B cell (primary cell): ENCODE results near the gene UBASH3B. TPM values are rescaled to one million over a fixed set of nuclear protein-coding genes. Genes with fewer than 3 reads are reported as not detected.

Experiments used
- ATAC-seq: fragments of 200-7000 bp; cut with Tn5 transposase; one replicate; pipeline ENCODE4 v1.10.0; 2021; ENCODE audit warnings: low read depth, mild to moderate bottlenecking, moderate number of reproducible peaks, moderate library complexity
- CTCF ChIA-PET: fragments of 350-600 bp; sonication (Branson Sonifier 250); formaldehyde crosslinking; loops from one replicate; lab custom pipeline; 2021; ENCODE audit warnings: antibody characterized with exemption, inconsistent platforms; lab: Charles Lee
- POLR2A ChIA-PET: fragments of 350-600 bp; sonication (Branson Sonifier 250); formaldehyde crosslinking; loops from one replicate; lab custom pipeline; 2021; ENCODE audit warnings: antibody characterized with exemption; lab: Charles Lee
- DNase-seq: peaks from one replicate; pipeline ENCODE4 v3.0.0; 2013
- H2AFZ ChIP-seq: 2 replicates; pipeline ENCODE4 v1.6.1; 2012; ENCODE audit warnings: mild to moderate bottlenecking, low read depth, low read length; ENCODE audit not compliant: insufficient read depth, poor library complexity, severe bottlenecking
- H3K27ac ChIP-seq, 2 donors: 1 replicate in 1 of 2; 2 replicates in 1 of 2; pipeline ENCODE4 v1.5.1; 2012 to 2013; ENCODE audit warnings: low read length in 2 of 2, mild to moderate bottlenecking in 2 of 2, moderate library complexity in 1 of 2
- H3K27me3 ChIP-seq, 4 experiments: fragments of 200-600 bp in 1 of 4; sonication (generic) in 1 of 4; replicated peaks in 1 of 4; 1 replicate in 2 of 4; 2 replicates in 2 of 4; pipeline versions ENCODE4 v1.6.1 to v1.7.0; 2013 to 2016; ENCODE audit warnings: low read length in 3 of 4, mild to moderate bottlenecking in 2 of 4, mixed read lengths in 1 of 4, moderate library complexity in 1 of 4; ENCODE audit not compliant: insufficient read depth in 4 of 4, control insufficient read depth in 3 of 4; ENCODE audit errors: control extremely low read depth in 1 of 4
- H3K36me3 ChIP-seq, 2 experiments: replicated peaks in 1 of 2; 1 replicate in 1 of 2; 2 replicates in 1 of 2; pipeline versions ENCODE4 v1.6.1 to v1.7.1; 2013; ENCODE audit warnings: low read length in 1 of 2; ENCODE audit not compliant: insufficient read depth in 2 of 2, control insufficient read depth in 1 of 2; ENCODE audit errors: control extremely low read depth in 1 of 2, extremely low read depth in 1 of 2
- H3K4me1 ChIP-seq, 2 donors: fragments of 200-600 bp in 1 of 2; sonication (generic) in 1 of 2; 1 replicate in 1 of 2; 2 replicates in 1 of 2; pipeline versions ENCODE4 v1.5.1 to v1.6.1; 2013 to 2017; ENCODE audit warnings: low read length in 2 of 2; ENCODE audit not compliant: control insufficient read depth in 2 of 2, insufficient read depth in 2 of 2
- H3K4me2 ChIP-seq: replicated peaks from 2 replicates; pipeline ENCODE3; 2012; ENCODE audit warnings: mild to moderate bottlenecking, low read depth, low read length; ENCODE audit not compliant: poor library complexity, severe bottlenecking
- H3K4me3 ChIP-seq, 5 experiments: fragments of 200-600 bp in 1 of 5; sonication (generic) in 1 of 5; 1 replicate in 3 of 5; 2 replicates in 2 of 5; pipeline versions ENCODE4 v1.5.1 to v1.7.0; 2011 to 2016; ENCODE audit warnings: low read length in 4 of 5, mild to moderate bottlenecking in 4 of 5, low read depth in 2 of 5, control low read depth in 1 of 5, moderate library complexity in 1 of 5; ENCODE audit not compliant: insufficient read depth in 1 of 5; ENCODE audit errors: control extremely low read depth in 1 of 5, extremely low read depth in 1 of 5
- H3K79me2 ChIP-seq: fragments of 200-600 bp; sonication (generic); one replicate; pipeline ENCODE4 v1.6.0; 2016; ENCODE audit warnings: low read length; ENCODE audit not compliant: control insufficient read depth, insufficient read depth
- H3K9ac ChIP-seq: fragments of 200-600 bp; sonication (generic); 2 replicates; pipeline ENCODE4 v1.6.1; 2017; ENCODE audit warnings: mild to moderate bottlenecking, low read length, moderate library complexity
- H3K9me3 ChIP-seq, 3 donors: one replicate each; pipeline versions ENCODE4 v1.6.1 to v1.7.1; 2013; ENCODE audit warnings: low read length in 2 of 3; ENCODE audit not compliant: control insufficient read depth in 2 of 3, insufficient read depth in 1 of 3; ENCODE audit errors: control extremely low read depth in 1 of 3
- H4K20me1 ChIP-seq: 2 replicates; pipeline ENCODE4 v1.6.0; 2012; ENCODE audit warnings: mild to moderate bottlenecking, low read length; ENCODE audit not compliant: insufficient read depth, control insufficient read depth, poor library complexity, severe bottlenecking
- H3K27ac Mint-ChIP-seq: one replicate; pipeline ENCODE4 v1.8.0; 2021; ENCODE audit warnings: mixed read lengths
- H3K27me3 Mint-ChIP-seq: one replicate; pipeline ENCODE4 v1.8.0; 2021; ENCODE audit warnings: mixed read lengths
- H3K4me1 Mint-ChIP-seq: one replicate; pipeline ENCODE4 v1.8.0; 2021; ENCODE audit warnings: mixed read lengths
- H3K4me3 Mint-ChIP-seq: one replicate; pipeline ENCODE4 v1.8.0; 2021; ENCODE audit warnings: mixed read lengths
- H3K9me3 Mint-ChIP-seq: one replicate; pipeline ENCODE4 v1.8.0; 2022; ENCODE audit warnings: mixed read lengths; ENCODE audit not compliant: insufficient read depth
- CTCF ChIP-seq: fragments of 200-600 bp; IDR thresholded peaks from one replicate; pipeline ENCODE4 v1.8.0; 2022; ENCODE audit warnings: antibody characterized with exemption, mild to moderate bottlenecking
- EZH2 ChIP-seq: IDR thresholded peaks from 2 replicates; pipeline ENCODE4 v1.6.1; 2012; ENCODE audit warnings: borderline replicate concordance, low read depth, mild to moderate bottlenecking, moderate library complexity, low read length; ENCODE audit not compliant: insufficient read depth, poor library complexity, severe bottlenecking
- WGBS: methylation state at CpG from one replicate; pipeline ENCODE4 v1.1.5; 2013; ENCODE audit warnings: missing lambda C conversion rate; ENCODE audit not compliant: insufficient coverage; 5-methylcytosine and 5-hydroxymethylcytosine counted together
- intact Hi-C: fragments of 100-400 bp; cut with micrococcal nuclease; formaldehyde crosslinking; loops from one replicate; pipeline ENCODE4 v1.10.0; 2022
- polyA plus RNA-seq: library from polyadenylated mRNA; depleted of rRNA; stranded (reverse); fragments of >200 nt; gene quantifications from 2 replicates; pipeline ENCODE4 v1.2.3, GENCODE V29; 2012
- total RNA-seq, 2 donors: library from RNA; stranded (reverse); fragments of 120-200 nt in 1 of 2; gene quantifications; 1 replicate in 1 of 2; 2 replicates in 1 of 2; pipeline versions ENCODE4 v1.2.3 to v1.2.4, GENCODE V29; 2013 to 2022

UBASH3B gene
- total and polyA plus RNA-seq, 2 donors (not counting 1 experiment from before 2014, with no cell fraction given) = 2.3 to 3.6 TPM

- no peak for ATAC-seq
- Histone ChIP-seq H3K79me2 (peaks cover 47% of the 10 kb centered on the region), H3K4me2 (no peak overlapping the region), H3K4me1 (peaks cover 15 to 19% of the 10 kb centered on the region in 2 donors), H3K9me3 (no peaks in the 10 kb centered on the region), H3K9ac (no peak overlapping the region), H3K27ac (no peak overlapping the region), H3K4me3 (no peak overlapping the region), H3K27me3 (peaks cover 0 to 11% (median 3%) of the 10 kb centered on the region in 4 experiments), H4K20me1 (no peaks in the 10 kb centered on the region), H3K36me3 (no peaks in the 10 kb centered on the region), H2AFZ (no peak overlapping the region)
- CTCF ChIA-PET = interaction anchor here (0.7 to 6.9 kb wide), 4 partner anchors 33 to 120 kb away, joined by 3 to 92 read pairs (median 3); no protein-coding TSS in a partner anchor
- no peaks in the 10 kb centered on the region for H3K27me3 Mint-ChIP-seq
- WGBS = 93% methylated on average over 2 of the region's 7 CpGs
- TF ChIP-seq EZH2 = no peak
- no peak for TF ChIP-seq CTCF
- no peak overlapping the region for H3K4me3 Mint-ChIP-seq
- H3K9me3 Mint-ChIP-seq = no peaks in the 10 kb centered on the region
- POLR2A ChIA-PET = interaction anchor here (0.9 kb wide), 1 partner anchor 49 kb away, joined by 3 read pairs; no protein-coding TSS in a partner anchor
- no peak for DNase-seq
- peaks cover 34% of the 10 kb centered on the region for H3K4me1 Mint-ChIP-seq
- no peak overlapping the region for H3K27ac Mint-ChIP-seq
- intact Hi-C loops = no loop called here
Measured at GRCh38 chr11:122661182-122661945, 5.8 kb downstream of the UBASH3B start.
